NCI-H128 (cell line): ENCODE measurements around the gene MEI4.
"Not testable (repeated sequence)": the region's sequence is repeated elsewhere in the genome, so short reads cannot be mapped to it uniquely, and the experiment has no call there.

Experiments used
- DNase-seq: peaks from one replicate; lab custom pipeline; 2025; ENCODE audit not compliant: unreplicated experiment; lab: John Stamatoyannopoulos, UW

MEI4 gene

DNA sequence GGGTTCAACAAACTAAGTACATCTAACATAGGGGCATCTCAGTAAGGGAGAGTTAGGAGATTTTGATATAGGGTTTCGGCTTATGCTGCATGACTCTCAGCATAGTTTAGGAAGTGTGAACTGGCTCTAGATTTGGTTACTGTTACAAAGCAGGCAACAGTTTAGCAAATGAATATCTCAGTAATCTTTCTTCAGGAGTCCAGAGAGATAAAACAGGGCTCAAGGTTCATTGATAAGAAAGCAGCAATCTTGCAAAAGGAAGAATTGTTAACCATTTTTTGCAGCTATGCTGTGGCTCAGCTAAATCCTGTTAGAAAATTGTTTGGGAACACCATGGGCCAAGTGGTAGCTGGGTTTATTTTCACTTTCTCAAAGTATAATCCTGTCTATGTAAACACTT, 161.3 kb downstream of the MEI4 start:
- DNase-seq = no peak

DNA sequence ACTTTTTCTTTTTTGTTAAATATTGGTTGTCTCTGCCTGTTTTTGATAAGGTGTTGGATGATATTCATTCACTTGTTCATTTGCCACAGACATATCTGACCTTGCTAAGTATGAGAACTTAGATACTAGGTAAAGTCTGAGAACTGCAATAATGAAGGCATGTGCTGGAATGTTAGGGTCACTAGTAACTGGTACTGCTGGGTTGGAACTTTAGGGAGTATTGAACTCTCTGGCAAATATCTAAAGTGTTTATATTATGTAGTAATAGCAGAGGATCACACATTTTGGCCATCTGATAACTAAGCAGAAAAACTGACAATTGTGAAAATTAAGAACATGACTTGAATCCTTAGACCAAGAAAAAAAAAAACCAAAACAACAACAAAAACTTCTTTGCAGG, 162.7 kb downstream of the MEI4 start:
- DNase-seq = no peak

DNA sequence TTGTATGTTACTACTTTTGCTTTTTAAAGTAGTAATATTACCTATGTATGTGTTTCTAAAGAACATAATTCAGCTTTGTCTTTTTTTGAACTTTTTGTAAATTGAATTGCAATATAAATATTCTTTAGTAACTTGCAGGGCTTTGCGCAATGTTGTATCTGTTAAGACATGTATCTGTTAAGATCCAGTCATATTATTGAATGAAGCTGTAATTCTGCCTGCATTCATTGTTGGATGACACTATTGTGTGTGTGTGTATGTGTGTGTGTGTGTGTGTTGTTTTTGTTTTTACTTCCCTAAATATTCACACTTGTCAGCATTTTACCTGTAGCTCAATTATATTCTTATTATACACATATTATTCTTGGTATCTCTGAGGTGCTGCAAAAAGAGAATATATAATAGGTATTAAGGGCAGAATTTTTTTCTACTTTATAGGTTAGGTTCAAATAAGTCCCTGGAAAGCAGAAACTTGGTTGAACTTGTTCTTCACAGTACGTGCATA, 164.0 kb downstream of the MEI4 start:
- DNase-seq = no peak

DNA sequence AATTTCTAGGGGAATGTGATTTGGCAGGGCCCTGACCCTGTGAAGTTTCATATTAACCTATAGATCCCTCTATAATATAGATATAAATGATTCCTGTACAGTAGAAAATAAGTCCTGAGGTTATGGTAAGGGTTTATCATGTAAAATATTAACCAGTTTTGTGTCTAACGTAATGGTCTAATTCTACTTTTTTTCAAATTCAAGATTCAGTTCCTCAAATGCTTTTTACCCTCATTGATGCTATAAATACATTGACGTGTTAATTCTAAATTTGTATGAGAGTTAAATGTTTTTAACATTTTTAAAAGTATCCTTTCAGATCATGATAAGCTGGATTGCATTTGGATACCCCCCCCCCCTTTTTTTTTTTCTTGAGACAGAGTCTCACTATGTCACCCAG, 169.4 kb downstream of the MEI4 start:
- no peak for DNase-seq

DNA sequence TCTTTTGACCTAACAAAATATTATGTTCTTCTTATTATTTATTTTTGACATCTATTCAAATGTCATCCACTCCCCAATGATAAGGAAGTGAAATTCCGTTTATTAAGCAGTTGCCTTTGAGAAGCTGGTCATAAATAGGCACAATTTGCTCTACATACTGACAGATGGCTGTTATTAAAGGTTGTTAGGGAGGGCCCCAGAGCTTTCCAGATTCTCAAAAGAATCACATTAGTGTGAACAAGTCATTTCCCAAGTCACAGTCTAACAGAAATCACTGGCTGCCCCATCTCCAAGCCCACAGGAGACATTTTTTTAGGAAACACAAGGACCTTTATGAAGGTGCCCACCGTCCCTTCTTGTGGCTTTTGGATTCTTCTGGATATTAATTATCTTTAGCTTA, 172.4 kb downstream of the MEI4 start:
- DNase-seq = no peak

DNA sequence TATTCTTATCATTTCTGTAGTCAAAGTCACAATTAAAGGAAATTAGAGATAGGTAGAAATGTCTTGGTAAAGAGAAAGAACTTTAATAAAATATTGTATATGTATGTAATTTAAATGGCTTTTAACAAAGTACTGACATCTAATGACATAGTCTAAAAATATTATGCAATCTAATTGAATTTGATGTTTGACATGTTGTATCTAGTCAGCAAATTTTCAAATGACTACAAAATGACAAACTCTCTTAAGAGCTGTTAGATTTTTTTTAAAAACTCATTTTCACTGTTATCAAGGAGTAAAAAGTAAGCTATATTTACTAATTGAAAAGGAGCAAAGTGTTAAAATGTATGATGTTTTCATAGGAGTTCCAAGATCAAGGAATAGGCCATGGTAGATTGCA, 176.9 kb downstream of the MEI4 start:
- no peak for DNase-seq

DNA sequence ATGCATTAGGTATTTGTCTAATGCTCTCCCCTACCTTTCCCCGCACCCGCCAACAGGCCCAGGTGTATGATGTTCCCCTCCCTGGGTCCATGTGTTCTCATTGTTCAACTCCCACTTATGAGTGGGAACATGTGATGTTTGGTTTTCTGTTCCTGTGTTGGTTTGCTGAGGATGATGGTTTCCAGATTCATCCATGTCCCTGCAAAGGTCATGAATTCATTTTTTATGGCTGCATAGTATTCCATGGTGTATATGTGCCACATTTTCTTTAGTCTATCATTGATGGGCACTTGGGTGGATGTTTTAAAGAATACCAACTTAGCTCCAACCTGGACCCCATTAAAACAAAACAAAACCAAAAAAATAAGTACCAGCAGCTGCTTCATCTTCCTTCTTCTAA, 180.9 kb downstream of the MEI4 start:
- not testable (repeated sequence) for DNase-seq

DNA sequence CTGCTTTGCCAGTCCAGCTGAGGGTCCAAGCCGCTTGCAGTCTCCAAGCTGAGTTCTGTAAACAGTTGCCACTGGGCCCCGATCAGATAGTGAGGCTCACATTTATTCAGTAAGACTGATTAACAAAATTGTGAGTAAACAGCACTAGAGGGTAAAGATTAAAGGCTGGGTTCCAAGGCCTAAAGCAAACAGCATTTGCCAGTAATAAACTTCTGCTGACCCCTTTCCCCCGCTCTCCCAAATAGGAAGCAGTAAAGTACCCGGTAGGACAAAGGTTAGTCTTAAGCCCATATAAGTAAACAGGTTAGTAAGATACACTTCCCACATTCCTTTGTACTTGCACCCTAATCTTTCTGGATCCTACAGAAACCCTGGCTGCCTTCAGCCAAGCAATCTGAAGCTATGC, 181.8 kb downstream of the MEI4 start:
- no peak for DNase-seq

DNA sequence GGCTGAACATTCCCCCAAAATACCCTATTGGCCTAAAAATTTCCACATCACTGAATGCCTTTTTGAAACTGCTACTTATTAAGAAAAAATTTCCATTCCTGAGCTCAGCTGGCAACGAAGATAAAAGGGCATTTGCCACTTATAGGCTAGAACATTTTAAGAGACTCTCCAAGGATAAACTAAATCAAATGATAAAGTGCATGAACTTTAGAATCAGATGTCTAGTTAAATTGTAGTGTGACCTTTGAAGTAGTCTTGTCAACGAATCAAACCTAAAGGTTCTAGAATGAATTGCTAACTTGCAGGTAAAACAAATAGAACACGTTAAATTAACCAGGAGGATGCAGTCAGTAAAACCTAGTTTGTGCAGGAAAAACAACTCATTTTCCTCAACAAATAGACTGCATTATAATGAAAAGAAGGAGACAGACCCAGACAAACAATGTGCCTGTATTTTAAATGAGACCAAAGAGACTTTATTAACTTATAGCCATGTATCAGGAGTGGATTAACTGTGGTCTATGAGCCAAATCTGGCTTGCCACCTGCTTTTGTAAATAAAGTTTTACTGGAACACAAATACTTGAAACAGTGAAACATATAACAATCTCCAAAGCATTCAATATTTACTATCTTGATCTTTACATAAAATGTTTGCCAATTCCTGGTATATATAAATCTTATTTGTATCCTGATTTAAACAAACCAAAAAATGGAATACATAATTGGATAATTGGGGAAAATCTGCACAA, 184.4 kb downstream of the MEI4 start:
- DNase-seq = no peak

DNA sequence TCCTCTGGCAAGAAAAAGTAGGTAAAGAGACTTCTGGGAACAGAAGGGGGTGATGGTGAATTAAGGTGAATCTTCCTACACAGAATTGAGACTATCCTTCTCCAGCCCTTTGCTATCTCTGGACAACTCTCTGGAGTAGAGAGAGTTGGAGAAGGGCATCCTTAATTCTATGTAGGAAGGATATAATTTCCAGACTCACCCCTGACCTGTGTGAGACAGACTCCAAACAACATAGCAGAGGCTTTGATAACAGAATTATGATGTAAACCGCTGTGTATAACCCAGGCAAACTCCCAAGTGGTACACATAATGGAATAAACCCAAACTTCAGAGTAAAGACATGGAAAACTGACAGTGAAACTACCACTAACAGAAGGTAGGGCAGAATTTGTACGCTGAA, 186.5 kb downstream of the MEI4 start:
- no peak for DNase-seq

DNA sequence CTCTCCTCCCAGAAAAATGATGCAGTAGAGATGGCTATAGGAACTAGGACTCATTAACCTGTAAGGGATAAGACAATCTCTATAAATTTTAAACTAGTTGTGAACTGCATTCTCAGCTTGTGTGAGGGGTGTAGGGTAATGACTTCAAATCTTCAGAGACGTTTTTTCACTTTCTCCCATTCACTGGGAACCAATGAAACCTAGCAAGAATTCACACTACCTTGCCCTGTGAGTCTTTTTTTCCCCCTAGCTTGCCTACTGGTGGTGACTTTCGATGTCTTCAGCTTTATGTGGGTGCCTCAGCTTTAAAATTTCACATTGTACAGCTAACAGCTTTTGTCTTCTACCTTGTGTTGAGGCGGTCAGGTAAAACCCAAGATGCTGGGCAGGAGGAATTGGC, 192.0 kb downstream of the MEI4 start:
- DNase-seq = no peak

DNA sequence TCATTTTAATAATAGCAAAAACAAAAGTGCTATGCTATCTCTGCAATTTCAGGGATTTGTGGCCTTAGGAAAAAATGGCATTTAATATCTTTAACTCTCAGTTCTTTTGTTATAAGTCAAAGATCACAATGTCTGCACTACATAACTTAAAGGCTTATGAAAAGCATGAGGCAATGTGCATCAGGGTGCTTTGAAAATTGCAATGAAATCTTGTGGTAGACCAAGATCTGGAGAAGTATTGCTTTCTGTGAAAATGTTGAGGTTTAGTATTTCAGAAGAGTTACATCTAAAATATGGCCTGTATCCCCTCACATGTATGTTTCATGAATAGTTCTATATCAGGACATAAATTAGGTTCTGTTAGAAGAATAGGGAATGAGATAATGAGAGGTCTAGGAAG, 200.6 kb downstream of the MEI4 start:
- no peak for DNase-seq

DNA sequence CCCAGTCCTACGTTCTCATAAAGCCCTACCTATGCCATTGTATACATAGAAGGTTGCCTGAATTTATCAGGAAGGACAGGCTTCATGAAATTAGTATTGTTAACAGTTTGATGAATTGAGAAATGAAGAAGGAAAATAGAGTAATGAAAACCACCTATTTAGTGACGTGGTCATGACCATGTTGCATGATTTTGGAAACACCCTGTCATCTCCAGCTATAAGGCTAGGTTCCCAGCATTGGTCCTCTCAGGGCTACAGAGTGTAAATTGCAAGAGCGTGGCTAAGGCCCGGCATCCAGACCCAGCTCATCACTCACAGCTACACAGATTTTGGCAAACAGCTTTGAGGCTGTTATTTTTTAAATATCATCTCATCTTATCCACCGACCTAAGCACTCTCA, 203.6 kb downstream of the MEI4 start:
- no peak for DNase-seq

DNA sequence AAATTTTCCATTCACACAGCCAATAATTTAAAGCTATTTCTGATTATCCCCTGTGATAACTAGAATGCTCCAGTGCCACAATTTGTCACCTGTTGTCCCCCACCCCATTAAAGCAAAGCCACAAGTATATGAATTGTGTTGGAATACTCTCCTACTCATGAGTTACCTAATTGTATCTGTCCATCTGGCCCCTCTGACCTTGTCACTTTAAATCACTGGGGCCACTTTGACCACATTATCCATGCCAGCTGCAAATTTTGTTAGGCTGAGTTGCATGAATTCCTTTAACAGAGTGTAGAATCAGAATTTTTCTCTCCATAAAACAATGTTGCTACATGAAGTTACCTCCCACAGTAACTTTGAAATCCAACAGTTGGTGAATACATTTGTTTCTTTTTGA, 204.6 kb downstream of the MEI4 start:
- no peak for DNase-seq

DNA sequence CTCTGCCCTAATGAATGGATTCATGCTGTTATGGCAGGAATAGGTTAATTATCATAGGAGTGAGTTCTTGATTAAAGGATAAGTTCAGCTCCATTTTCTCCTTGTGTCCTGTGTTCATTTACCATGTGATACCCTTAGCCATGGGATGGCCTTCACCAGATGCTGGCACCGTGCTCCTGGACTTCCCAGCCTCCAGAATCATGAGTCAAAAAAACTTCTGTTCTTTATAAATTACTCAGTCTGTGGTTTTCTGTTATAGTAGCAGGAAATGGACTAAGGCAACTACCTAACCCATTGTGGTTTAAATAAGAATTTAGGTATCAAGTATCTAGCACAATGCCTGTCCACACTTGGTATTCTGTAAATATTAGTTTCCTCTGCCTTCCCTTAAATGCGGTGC, 223.5 kb downstream of the MEI4 start:
- DNase-seq = no peak

DNA sequence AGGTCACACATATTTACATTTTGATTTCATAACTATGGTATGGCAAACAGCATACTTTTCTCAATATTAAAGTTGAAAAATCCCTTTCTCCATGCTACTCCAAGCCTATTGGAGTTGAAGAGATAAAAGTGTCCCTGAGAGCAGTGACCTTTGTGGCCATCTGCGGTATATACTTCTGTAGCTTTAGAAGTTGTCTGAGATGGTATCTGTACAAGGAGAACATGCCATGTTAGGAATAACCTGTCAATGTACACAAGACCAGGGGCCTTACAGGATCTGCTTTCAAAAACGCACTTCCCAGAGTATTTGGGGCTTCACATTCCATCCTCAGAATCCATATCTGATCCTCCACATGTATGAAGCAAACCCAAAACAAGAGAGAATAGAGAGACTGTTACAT, 226.7 kb downstream of the MEI4 start:
- DNase-seq = no peak

DNA sequence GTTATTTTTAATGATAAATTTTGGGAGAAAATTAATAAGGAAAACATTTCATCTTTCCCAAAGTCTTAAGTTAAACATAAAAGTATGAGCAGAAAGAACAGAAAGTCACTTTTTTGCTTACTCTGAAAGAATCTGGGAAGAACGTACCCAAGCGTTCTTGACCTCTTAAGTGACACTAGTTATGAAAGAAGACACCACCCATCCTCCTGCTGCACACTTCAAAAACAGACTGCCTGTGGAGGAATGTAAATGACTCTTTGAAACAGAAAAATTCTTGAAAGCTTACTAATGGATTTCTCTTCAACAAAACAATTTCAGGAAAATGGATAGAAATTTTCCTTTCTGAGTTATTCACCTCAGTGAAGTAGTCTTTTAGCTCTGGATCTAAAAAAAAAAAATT, 227.7 kb downstream of the MEI4 start:
- no peak for DNase-seq

DNA sequence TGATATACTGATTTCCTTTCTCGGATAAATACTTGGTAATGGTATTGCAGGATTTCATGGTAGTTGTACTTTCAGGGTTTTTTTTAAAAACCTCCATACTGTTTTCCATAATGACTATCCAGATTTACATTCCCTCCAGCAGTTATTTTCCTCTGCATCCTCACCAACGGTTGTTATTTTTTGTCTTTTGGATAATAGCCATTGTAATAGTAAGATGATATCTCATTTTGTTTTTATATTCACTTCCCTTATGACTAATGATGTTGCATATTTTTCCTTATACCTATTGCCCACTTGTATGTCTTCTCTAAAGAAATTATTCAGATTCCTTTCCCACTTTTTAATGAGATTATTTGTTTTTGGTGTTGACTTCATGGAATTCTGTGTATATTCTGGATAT, 231.0 kb downstream of the MEI4 start:
- DNase-seq = no peak

DNA sequence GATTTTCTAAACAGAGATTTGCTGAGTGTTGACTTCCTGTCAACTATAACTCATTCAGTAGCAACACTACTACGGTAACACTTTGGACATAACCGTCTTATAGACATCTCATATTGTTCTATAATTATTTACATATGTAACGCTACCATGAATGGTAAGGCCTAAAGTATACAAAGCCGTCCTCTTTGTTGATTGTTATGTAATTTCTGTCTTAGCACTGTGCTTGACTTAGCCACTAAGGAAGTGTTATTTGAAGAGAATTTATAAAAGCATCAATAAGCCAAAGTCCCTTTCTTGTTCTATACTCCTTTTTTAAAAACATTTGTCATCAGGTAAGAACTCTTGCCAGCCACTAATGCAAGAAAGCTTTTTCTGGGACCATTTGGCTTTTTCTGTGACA, 240.6 kb downstream of the MEI4 start:
- no peak for DNase-seq

DNA sequence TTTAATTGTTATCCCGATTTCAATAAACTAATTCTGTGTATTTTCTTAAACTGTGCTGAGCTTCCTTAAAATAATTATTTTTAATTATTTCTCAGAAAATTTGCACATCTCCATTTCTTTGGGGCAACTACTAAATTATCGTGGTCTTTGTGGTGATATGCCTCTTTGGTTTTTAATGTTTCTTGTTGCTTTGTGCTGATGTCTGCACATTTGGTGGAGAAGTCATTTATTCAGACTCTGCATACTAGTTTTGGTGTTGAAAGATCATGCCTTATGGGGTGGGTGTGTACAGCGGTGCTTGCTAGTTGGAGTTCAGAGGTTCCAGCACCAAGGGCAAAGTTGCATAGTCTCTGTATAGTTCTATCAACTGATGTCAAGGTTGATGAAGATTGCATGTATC, 253.2 kb downstream of the MEI4 start:
- DNase-seq = no peak

DNA sequence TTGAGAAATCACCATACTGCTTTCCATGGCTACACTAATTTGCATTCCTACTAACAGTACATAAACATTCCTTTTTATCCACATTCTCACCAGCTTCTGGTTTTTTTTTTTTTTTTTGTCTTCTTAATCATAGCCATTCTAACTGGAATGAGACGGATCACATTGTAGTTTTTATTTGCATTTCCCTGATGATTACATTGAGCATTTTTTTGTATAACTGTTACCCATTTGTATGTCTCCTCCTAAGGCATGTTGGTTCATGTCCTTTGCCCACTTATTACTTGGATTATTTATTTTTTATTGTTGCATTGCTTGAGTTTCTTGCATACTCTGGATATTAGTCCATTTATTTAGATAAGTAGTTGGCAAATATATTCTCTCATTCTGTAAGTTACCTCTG, 258.0 kb downstream of the MEI4 start:
- DNase-seq = no peak

DNA sequence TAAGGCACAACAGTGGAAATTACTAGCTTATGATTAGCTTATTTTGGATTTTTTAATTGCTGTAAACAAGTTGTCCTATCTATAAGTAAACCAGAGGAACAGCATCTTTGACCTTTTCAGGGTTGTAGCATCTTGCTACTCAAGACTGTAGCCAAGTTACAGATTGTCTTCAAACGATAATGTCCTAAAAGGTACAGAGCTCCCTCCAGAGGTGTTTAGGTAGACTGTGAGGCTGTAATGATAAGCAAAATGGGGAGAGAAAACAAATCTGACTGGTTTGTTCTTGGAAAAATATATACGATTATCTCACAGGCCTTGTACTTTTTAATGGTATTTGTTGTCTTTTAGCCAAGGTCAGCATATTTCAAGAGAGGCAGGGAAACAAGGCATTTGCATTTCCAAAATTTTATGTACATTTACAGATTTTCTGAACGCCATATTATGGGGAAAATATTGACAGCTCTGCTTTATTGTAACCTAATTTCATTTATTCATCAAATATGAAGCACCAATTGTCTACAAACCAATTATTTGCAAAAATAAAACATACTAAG, 273.4 kb downstream of the MEI4 start:
- no peak for DNase-seq

DNA sequence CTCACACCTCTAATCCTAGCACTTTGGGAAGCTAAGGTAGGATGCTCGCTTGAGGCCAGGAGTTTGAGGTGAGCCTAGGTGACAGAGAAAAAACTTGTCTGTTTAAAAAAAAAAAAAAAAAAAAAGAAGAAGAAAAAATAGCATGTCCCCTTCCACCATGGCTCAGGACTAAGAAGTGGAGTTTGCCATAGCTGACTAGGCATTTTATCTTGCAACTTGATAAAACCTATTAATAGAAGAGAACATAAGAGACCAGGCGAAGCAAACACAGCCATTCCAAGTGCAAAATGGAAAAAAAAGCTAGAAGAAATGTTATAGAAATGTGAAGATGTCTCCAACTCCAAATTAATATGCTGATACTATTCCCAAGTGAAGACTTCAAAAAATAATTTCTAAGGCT, 277.5 kb downstream of the MEI4 start:
- no peak for DNase-seq
